GM18526 (cell line): ENCODE data around the gene HDAC1.

Experiments
- POLR2A ChIP-seq: IDR thresholded peaks from 3 replicates; pipeline ENCODE4 v1.6.1; 2011; ENCODE audit not compliant: insufficient read length; ENCODE audit errors: extremely low read depth

Gene HDAC1

GRCh38 chr1:32334864-32335534 is 43.1 kb downstream of the HDAC1 start:
- no peak for TF ChIP-seq POLR2A

- no peak for TF ChIP-seq POLR2A
Observed at GRCh38 chr1:32335535-32335789, 43.6 kb downstream of the HDAC1 start.

GRCh38 chr1:32335790-32336590 is 44.1 kb downstream of the HDAC1 start, which contains the start of gene MARCKSL1:
Gene MARCKSL1, minus strand, starts transcription at chr1:32336233. Its CDS starts 200 bp downstream, at chr1:32336033.
- peak; percentile 99 for TF ChIP-seq POLR2A

GRCh38 chr1:32336591-32336932 is 44.7 kb downstream of the HDAC1 start:
- TF ChIP-seq POLR2A = no peak

- no peak for TF ChIP-seq POLR2A
Observed at GRCh38 chr1:32336963-32337675, 45.2 kb downstream of the HDAC1 start.

- TF ChIP-seq POLR2A = no peak
Observed at GRCh38 chr1:32337855-32338636, 46.2 kb downstream of the HDAC1 start.

- no peak for TF ChIP-seq POLR2A
Observed at GRCh38 chr1:32338637-32339145, 46.8 kb downstream of the HDAC1 start.

GRCh38 chr1:32339363-32339978 is 47.6 kb downstream of the HDAC1 start:
- no peak for TF ChIP-seq POLR2A

- TF ChIP-seq POLR2A = no peak
Observed at GRCh38 chr1:32341186-32341757, 49.4 kb downstream of the HDAC1 start.

- TF ChIP-seq POLR2A = no peak
Observed at GRCh38 chr1:32341971-32342370, 50.1 kb downstream of the HDAC1 start.

- TF ChIP-seq POLR2A = no peak
Observed at GRCh38 chr1:32342704-32343103, 50.8 kb downstream of the HDAC1 start.

GRCh38 chr1:32345289-32345827 is 53.5 kb downstream of the HDAC1 start:
- no peak for TF ChIP-seq POLR2A

- TF ChIP-seq POLR2A = no peak
Observed at GRCh38 chr1:32346532-32347157, 54.8 kb downstream of the HDAC1 start.
